ENCODE measurements around the gene HNMT. TPM values are rescaled to one million over a fixed set of nuclear protein-coding genes. Genes with fewer than 3 reads are reported as not detected.

HNMT gene
- total and polyA plus RNA-seq, 2 of the 13 experiments (the other 11 are each of a cell fraction or from before 2014, with no cell fraction given) = 279 to 309 TPM

GRCh38 chr2:137964066-137964858 is at the start of gene HNMT (continued):
- no peak for TF ChIP-seq SYNCRIP (IDR thresholded peaks at IDR 0.05; ENCODE audit: insufficient read depth, low read depth, low read length)
- TF ChIP-seq ZBTB25 (CRISPR knock-in tag; IDR thresholded peaks at IDR 0.05) = peak; percentile 36
- peak; percentile 78; the same call in 1 of the 2 replicates for TF ChIP-seq ZNF552 (CRISPR knock-in tag; IDR thresholded peaks at IDR 0.05; ENCODE audit: borderline replicate concordance)
- TF ChIP-seq MAFG (CRISPR knock-in tag; IDR thresholded peaks at IDR 0.05) = no peak
- no peak for TF ChIP-seq ZNF720 (CRISPR knock-in tag; IDR thresholded peaks at IDR 0.05)
- peak; percentile 73 for TF ChIP-seq TBL1XR1 (IDR thresholded peaks at IDR 0.05; ENCODE audit: borderline replicate concordance, low read length, partially characterized antibody)
- TF ChIP-seq HOMEZ (CRISPR knock-in tag; IDR thresholded peaks at IDR 0.05; ENCODE audit: low read depth) = peak; percentile 89; the same call in 1 of the 2 replicates
- no peak for TF ChIP-seq MAF1 (CRISPR knock-in tag; IDR thresholded peaks at IDR 0.05; ENCODE audit: borderline replicate concordance)
- peak; percentile 72; the same call in 1 of the 2 replicates for TF ChIP-seq ZMYM2 (CRISPR knock-in tag; IDR thresholded peaks at IDR 0.05)
- TF ChIP-seq DBP (CRISPR knock-in tag; IDR thresholded peaks at IDR 0.05; ENCODE audit: not compliant biosample characterization) = no peak
- peak; percentile 63; the same call in 1 of the 2 replicates for TF ChIP-seq ZNF704 (CRISPR knock-in tag; IDR thresholded peaks at IDR 0.05; ENCODE audit: borderline replicate concordance)
- TF ChIP-seq ZNF160 (CRISPR knock-in tag; IDR thresholded peaks at IDR 0.05) = peak; percentile 68; the same call in 1 of the 2 replicates
- TF ChIP-seq ZBTB49 (CRISPR knock-in tag; IDR thresholded peaks at IDR 0.05; ENCODE audit: borderline replicate concordance) = no peak
- TF ChIP-seq GLMP (CRISPR knock-in tag; IDR thresholded peaks at IDR 0.05; ENCODE audit: borderline replicate concordance) = no peak
- peak; percentile 100 for TF ChIP-seq NR2F6 (IDR thresholded peaks at IDR 0.05)
- TF ChIP-seq NR2F6 (CRISPR knock-in tag; IDR thresholded peaks at IDR 0.05) = peak; percentile 97

All from HepG2 (cell line).